ENCODE results near the gene FMO1.

The FMO1 gene

GRCh38 chr1:171248302-171248701, at the start of gene FMO1:
Gene FMO1, plus strand, starts transcription at chr1:171248494. Its CDS starts 9,594 bp downstream, at chr1:171258088.
- no peak for DNase-seq (ENCODE audit: low read depth)

DNA sequence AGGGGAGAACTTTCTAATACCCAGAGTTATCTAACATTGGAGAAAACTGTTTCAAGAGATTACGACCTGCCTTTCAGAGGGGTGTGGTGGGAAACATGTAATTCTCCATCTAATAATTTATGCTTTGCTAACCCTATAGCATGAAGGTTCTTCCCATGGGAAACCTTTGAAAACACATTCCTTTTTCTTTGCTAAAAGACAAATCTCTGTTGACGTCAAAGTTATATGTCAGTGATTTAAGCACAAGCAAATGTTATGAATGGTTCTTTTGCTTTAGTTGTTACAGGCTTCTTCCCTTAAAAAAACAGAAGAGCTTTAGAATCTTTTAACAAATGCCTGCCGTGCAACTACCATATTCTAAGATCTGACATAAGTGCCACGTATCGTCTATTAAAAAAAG, 44.0 kb upstream of the FMO1 start:
- no peak overlapping the region for H3K4me3 ChIP-seq (ENCODE audit: low read length)
- TF ChIP-seq, protein P1, sequence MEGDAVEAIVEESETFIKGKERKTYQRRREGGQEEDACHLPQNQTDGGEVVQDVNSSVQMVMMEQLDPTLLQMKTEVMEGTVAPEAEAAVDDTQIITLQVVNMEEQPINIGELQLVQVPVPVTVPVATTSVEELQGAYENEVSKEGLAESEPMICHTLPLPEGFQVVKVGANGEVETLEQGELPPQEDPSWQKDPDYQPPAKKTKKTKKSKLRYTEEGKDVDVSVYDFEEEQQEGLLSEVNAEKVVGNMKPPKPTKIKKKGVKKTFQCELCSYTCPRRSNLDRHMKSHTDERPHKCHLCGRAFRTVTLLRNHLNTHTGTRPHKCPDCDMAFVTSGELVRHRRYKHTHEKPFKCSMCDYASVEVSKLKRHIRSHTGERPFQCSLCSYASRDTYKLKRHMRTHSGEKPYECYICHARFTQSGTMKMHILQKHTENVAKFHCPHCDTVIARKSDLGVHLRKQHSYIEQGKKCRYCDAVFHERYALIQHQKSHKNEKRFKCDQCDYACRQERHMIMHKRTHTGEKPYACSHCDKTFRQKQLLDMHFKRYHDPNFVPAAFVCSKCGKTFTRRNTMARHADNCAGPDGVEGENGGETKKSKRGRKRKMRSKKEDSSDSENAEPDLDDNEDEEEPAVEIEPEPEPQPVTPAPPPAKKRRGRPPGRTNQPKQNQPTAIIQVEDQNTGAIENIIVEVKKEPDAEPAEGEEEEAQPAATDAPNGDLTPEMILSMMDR (conservative IDR thresholded peaks at IDR 0.05; ENCODE audit: low read length): no peak
- DNase-seq (ENCODE audit: low read depth): no peak

More at GRCh38 chr1:171248302-171248701, at the start of gene FMO1:
- no peak within 1 kb of the TSS for H3K4me3 ChIP-seq (ENCODE audit: low read length)
- TF ChIP-seq, protein P1 (conservative IDR thresholded peaks at IDR 0.05; ENCODE audit: low read length): no peak

GRCh38 chr1:171206204-171206977, 41.9 kb upstream of the FMO1 start:
- DNase-seq (ENCODE audit: low read depth): no peak
- TF ChIP-seq, protein P1 (conservative IDR thresholded peaks at IDR 0.05; ENCODE audit: low read length): no peak
- no peak overlapping the region for H3K4me3 ChIP-seq (ENCODE audit: low read length)

- no peak overlapping the region for H3K4me3 ChIP-seq (ENCODE audit: low read length)
- TF ChIP-seq, protein P1 (conservative IDR thresholded peaks at IDR 0.05; ENCODE audit: low read length): no peak
- DNase-seq (ENCODE audit: low read depth): no peak
These were observed 41.3 kb upstream of the FMO1 start for GRCh38 chr1:171206978-171207355.

DNA sequence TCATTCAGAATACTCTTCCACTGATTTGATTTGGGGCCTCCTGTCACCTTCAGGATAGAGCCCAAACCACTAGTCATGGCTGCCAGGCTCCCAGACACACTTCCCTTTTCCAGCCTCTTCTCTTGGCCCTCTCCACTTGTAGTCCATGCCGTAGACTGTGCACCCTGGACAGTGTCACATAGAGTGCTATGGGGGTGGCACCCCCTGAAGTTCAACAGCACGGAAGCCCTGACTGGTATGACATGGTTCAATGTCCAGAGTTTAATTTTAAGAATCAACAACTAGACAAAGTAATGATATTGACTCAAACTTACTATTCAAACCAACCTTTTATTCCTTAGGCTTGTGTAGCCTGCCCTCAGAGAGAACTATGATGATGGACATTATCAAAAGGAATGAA, 40.9 kb upstream of the FMO1 start:
- H3K4me3 ChIP-seq (ENCODE audit: low read length): no peak overlapping the region
- no peak for DNase-seq (ENCODE audit: low read depth)
- TF ChIP-seq, protein P1 (conservative IDR thresholded peaks at IDR 0.05; ENCODE audit: low read length): no peak

DNA sequence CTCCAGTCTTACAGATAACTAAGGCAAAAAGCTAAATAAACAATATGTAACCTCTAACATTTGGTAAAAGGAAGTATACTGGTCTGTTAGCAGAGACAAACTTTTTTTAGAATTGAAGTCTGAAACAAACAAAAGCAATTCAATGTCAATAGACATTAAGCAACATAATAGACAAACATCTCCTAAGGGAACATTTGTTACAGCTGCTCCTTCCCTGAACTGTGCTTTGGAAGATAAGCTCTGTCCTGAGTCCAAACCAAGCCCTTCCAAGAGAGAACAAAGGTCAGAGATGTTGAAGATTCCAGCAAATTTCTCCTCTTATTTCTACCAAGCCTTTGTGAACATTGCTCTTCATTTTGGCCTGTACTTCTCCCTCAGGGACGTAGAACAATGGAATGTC, 37.9 kb upstream of the FMO1 start:
- TF ChIP-seq, protein P1 (conservative IDR thresholded peaks at IDR 0.05; ENCODE audit: low read length): no peak
- no peak overlapping the region for H3K4me3 ChIP-seq (ENCODE audit: low read length)
- no peak for DNase-seq (ENCODE audit: low read depth)
